AG04450 (cell line): ENCODE data around the gene NKAIN2. TPM values are rescaled to one million over a fixed set of nuclear protein-coding genes. Genes with fewer than 3 reads are reported as not detected.
"Not testable (repeated sequence)": the region's sequence is repeated elsewhere in the genome, so short reads cannot be mapped to it uniquely, and the experiment has no call there.

Experiments used
- CTCF ChIA-PET: fragments of 300-600, 350-600 bp; formaldehyde crosslinking; extraction: SDS; loops from one replicate; lab custom pipeline; 2022; ENCODE audit warnings: antibody characterized with exemption, inconsistent platforms; lab: Charles Lee
- POLR2A ChIA-PET: fragments of 350-600 bp; formaldehyde crosslinking; extraction: SDS; loops from one replicate; lab custom pipeline; 2021; ENCODE audit warnings: antibody characterized with exemption, inconsistent platforms; lab: Yijun Ruan, JAX
- DNase-seq: peaks from one replicate; pipeline ENCODE4 v3.0.0-alpha.2; 2011; ENCODE audit warnings: low read depth, low spot score
- H3K27ac ChIP-seq: one replicate; pipeline ENCODE4 v1.5.1; 2012; ENCODE audit warnings: low read depth, low read length, control low read depth
- H3K27me3 ChIP-seq: one replicate; pipeline ENCODE4 v1.6.0; 2012; ENCODE audit warnings: low read length; ENCODE audit not compliant: control insufficient read depth, insufficient read depth
- H3K4me3 ChIP-seq: 2 replicates; pipeline ENCODE4 v1.5.1; 2011; ENCODE audit warnings: mild to moderate bottlenecking, low read depth, low read length, control low read depth
- H3K9me3 ChIP-seq: 2 replicates; pipeline ENCODE4 v1.5.1; 2012; ENCODE audit warnings: low read length; ENCODE audit not compliant: control insufficient read depth, insufficient read depth
- CTCF ChIP-seq: IDR thresholded peaks from 2 replicates; pipeline ENCODE4 v1.5.1; 2011; ENCODE audit warnings: low read depth, low read length, control low read depth, inconsistent platforms
- polyA plus RNA-seq: library from polyadenylated mRNA; depleted of rRNA; stranded (reverse); fragments of >200 nt; gene quantifications from 2 replicates; pipeline ENCODE4 v1.2.3, GENCODE V29; 2011

Gene NKAIN2
- polyA plus RNA-seq, 1 experiment = not detected

DNA sequence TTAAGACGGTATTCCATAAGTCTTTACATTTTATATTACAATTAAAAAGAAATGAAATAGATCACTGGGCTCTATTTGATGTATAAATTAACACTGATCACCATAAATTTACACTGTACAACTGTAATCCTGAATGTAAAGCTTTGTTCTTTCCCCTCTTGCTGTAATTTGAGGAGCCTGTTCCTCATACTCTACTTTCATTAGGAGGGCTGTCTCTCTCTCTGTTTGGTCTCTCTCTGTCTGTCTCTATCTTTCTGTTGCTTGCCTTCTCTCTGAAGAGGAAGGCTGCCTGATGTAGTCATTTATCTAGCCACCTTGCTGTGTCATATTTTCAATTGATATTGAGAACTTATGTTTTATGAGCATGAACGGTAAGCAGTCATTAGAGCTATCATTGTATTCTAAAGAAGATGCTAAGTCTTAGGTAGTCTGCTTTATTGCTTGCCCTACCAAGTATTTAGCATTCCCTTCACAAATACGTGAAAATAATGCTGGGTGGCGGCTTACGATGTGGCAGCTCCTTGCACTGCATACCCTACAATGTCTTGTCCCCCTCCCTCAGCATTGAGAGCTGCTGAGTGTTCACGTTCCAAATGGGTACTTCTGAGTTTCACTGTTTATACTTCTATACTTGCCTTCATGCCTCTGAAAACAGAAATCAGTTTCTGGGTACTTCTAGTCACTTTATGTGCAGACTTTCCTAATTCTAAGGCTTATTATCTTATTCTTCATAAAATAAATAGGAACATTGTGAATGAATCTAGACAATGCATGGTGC lies 205.5 kb downstream of the NKAIN2 start:
- Histone ChIP-seq H3K27ac (no peak overlapping the region), H3K4me3 (no peak overlapping the region), H3K27me3 (no peaks in the 10 kb centered on the region), H3K9me3 (no peaks in the 10 kb centered on the region)
- CTCF ChIA-PET = no interaction called here
- POLR2A ChIA-PET = no interaction called here
- no peak for DNase-seq
- TF ChIP-seq CTCF = no peak

- Histone ChIP-seq H3K27me3 (no peaks in the 10 kb centered on the region), H3K27ac (no peak overlapping the region), H3K4me3 (no peak overlapping the region), H3K9me3 (no peaks in the 10 kb centered on the region)
- DNase-seq = no peak
- POLR2A ChIA-PET = no interaction called here
- CTCF ChIA-PET = no interaction called here
- no peak for TF ChIP-seq CTCF
Observed at GRCh38 chr6:124010574-124010973, 206.9 kb downstream of the NKAIN2 start.

- TF ChIP-seq CTCF = no peak
- Histone ChIP-seq H3K27me3 (no peaks in the 10 kb centered on the region), H3K9me3 (no peaks in the 10 kb centered on the region), H3K27ac (no peak overlapping the region), H3K4me3 (no peak overlapping the region)
- ChIA-PET CTCF (no interaction called here), POLR2A (no interaction called here)
- DNase-seq = no peak
Observed at GRCh38 chr6:124011180-124011579, 207.5 kb downstream of the NKAIN2 start.

DNA sequence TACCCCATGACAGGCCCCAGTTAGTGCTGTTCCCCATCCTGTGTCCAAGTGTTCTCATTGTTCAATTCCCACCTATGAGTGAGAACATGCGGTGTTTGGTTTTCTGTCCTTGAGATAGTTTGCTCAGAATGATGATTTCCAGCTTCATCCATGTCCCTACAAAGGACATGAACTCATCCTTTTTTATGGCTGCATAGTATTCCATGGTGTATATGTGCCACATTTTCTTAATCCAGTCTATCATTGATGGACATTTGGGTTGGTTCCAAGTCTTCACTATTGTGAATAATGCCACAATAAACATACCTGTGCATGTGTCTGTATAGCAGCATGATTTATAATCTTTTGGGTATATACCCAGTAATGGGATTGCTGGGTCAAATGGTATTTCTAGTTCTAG lies 218.4 kb downstream of the NKAIN2 start:
- H3K9me3 ChIP-seq, H3K27me3 ChIP-seq, CTCF ChIA-PET, DNase-seq, POLR2A ChIA-PET, H3K4me3 ChIP-seq, H3K27ac ChIP-seq: not testable (repeated sequence)

DNA sequence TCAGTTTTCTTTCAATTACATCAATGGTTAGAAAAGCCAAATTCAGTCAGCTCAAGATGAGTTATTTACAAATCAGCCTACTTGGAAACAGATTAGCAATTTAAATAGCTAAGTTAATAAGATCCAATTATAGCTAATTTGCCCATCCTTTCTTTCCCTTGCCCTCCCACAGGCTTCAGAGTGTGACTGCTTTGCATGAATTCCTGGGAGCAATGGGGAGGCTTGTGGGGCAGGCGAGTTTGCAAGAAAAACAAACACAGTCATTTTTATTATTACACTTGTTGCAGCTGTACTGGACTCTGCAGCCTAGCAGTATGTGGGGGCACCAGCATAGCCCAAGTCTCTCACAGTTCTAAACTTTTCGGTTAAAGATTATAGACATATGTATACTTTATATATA lies 219.0 kb downstream of the NKAIN2 start:
- DNase-seq = no peak
- ChIA-PET POLR2A (no interaction called here), CTCF (no interaction called here)
- no peak for TF ChIP-seq CTCF
- Histone ChIP-seq H3K27ac (no peak overlapping the region), H3K27me3 (no peaks in the 10 kb centered on the region), H3K4me3 (no peak overlapping the region), H3K9me3 (no peaks in the 10 kb centered on the region)
